GM23338 (cell line): ENCODE measurements around the gene SYCE1L. TPM values are rescaled to one million over a fixed set of nuclear protein-coding genes. Genes with fewer than 3 reads are reported as not detected.
A peak's percentile ranks its signal among the peaks of the same experiment; 100 is the strongest.

Experiments
- ATAC-seq: fragments of 200-7000 bp; cut with Tn5 transposase; 3 replicates; pipeline ENCODE4 v1.9.1; 2020
- DNase-seq: peaks from one replicate; pipeline ENCODE4 v3.0.0-alpha.2; 2015; ENCODE audit warnings: low spot score
- H2AFZ ChIP-seq: fragments of 200-600 bp; sonication (generic); 2 replicates; pipeline ENCODE4 v1.8.0; 2016; ENCODE audit warnings: antibody characterized with exemption, mild to moderate bottlenecking, moderate library complexity
- H3F3A ChIP-seq: fragments of 200-600 bp; sonication (generic); replicated peaks from 2 replicates; pipeline ENCODE4 v1.8.0; 2017; ENCODE audit warnings: antibody characterized with exemption, mixed run types, low read depth
- H3K27ac ChIP-seq: fragments of 200-600 bp; sonication (generic); 2 replicates; pipeline ENCODE4 v1.6.1; 2016; ENCODE audit warnings: low read depth
- H3K27me3 ChIP-seq: fragments of 200-600 bp; sonication (generic); 2 replicates; pipeline ENCODE4 v1.8.0; 2016; ENCODE audit warnings: mild to moderate bottlenecking, mixed run types, moderate library complexity; ENCODE audit not compliant: insufficient read depth
- H3K36me3 ChIP-seq: fragments of 200-600 bp; sonication (generic); 2 replicates; pipeline ENCODE4 v1.8.0; 2016; ENCODE audit warnings: mild to moderate bottlenecking; ENCODE audit not compliant: insufficient read depth
- H3K4me1 ChIP-seq: fragments of 200-600 bp; sonication (generic); 2 replicates; pipeline ENCODE4 v1.8.0; 2016; ENCODE audit warnings: mild to moderate bottlenecking, moderate library complexity; ENCODE audit not compliant: insufficient read depth
- H3K4me2 ChIP-seq: fragments of 200-600 bp; sonication (generic); 2 replicates; pipeline ENCODE4 v1.7.1; 2017; ENCODE audit warnings: mixed run types
- H3K4me3 ChIP-seq: fragments of 200-600 bp; sonication (generic); 2 replicates; pipeline ENCODE4 v1.6.1; 2016; ENCODE audit warnings: mixed run types
- H3K79me2 ChIP-seq: fragments of 200-600 bp; sonication (generic); replicated peaks from 2 replicates; pipeline ENCODE4 v1.8.0; 2017; ENCODE audit warnings: mild to moderate bottlenecking; ENCODE audit not compliant: insufficient read depth
- H3K9me2 ChIP-seq: fragments of 200-600 bp; sonication (generic); 2 replicates; pipeline ENCODE4 v1.8.0; 2017; ENCODE audit not compliant: insufficient read depth
- H4K20me1 ChIP-seq: fragments of 200-600 bp; sonication (generic); replicated peaks from 2 replicates; pipeline ENCODE4 v1.8.0; 2017; ENCODE audit warnings: mild to moderate bottlenecking; ENCODE audit not compliant: insufficient read depth
- H3K27ac Mint-ChIP-seq: 2 replicates; pipeline ENCODE4 v1.8.0; 2020; ENCODE audit warnings: inconsistent platforms, mild to moderate bottlenecking, moderate library complexity, mixed read lengths
- H3K27me3 Mint-ChIP-seq: 3 replicates; pipeline ENCODE4 v1.8.0; 2022; ENCODE audit warnings: low read depth, mild to moderate bottlenecking, moderate library complexity, mixed read lengths, inconsistent platforms; ENCODE audit not compliant: insufficient read depth, poor library complexity
- H3K36me3 Mint-ChIP-seq: 3 replicates; pipeline ENCODE4 v1.8.0; 2021; ENCODE audit warnings: low read depth, mild to moderate bottlenecking, inconsistent platforms, moderate library complexity, mixed read lengths
- H3K4me1 Mint-ChIP-seq: 3 replicates; pipeline ENCODE4 v1.8.0; 2020; ENCODE audit warnings: mild to moderate bottlenecking, inconsistent platforms, mixed read lengths
- H3K4me3 Mint-ChIP-seq: 3 replicates; pipeline ENCODE4 v1.8.0; 2021; ENCODE audit warnings: moderate library complexity, mild to moderate bottlenecking, inconsistent platforms, mixed read lengths
- H3K9me3 Mint-ChIP-seq: 3 replicates; pipeline ENCODE4 v1.8.0; 2020; ENCODE audit warnings: moderate library complexity, mild to moderate bottlenecking, inconsistent platforms, mixed read lengths
- CREB1 ChIP-seq: fragments of 250-450 bp; sonication (Bioruptor Pico); IDR thresholded peaks from 2 replicates; pipeline ENCODE4 v1.5.0; 2020; ENCODE audit warnings: low read depth, mild to moderate bottlenecking, moderate library complexity
- ETS1 ChIP-seq: IDR thresholded peaks from 2 replicates; pipeline ENCODE4 v1.6.1; 2016; ENCODE audit warnings: antibody characterized with exemption
- EZH2 ChIP-seq: fragments of 200-600 bp; sonication (generic); IDR thresholded peaks from one replicate; pipeline ENCODE4 v1.8.0; 2017; ENCODE audit warnings: antibody characterized with exemption, mild to moderate bottlenecking, low read depth; ENCODE audit not compliant: unreplicated experiment
- EZH2phosphoT487 ChIP-seq: fragments of 200-600 bp; sonication (generic); IDR thresholded peaks from one replicate; pipeline ENCODE4 v1.8.1; 2018; ENCODE audit warnings: antibody characterized with exemption; ENCODE audit not compliant: unreplicated experiment
- NANOG ChIP-seq: IDR thresholded peaks from 2 replicates; pipeline ENCODE4 v1.6.1; 2016; ENCODE audit warnings: antibody characterized with exemption, borderline replicate concordance
- POLR2AphosphoS5 ChIP-seq: IDR thresholded peaks from 2 replicates; pipeline ENCODE4 v1.6.1; 2016; ENCODE audit warnings: antibody characterized with exemption, low read depth
- polyA plus RNA-seq: library from polyadenylated mRNA; unstranded; fragments of >200 nt; fragmentation: Nextera tagmentation; extraction: Ambion mirVana; gene quantifications from 2 replicates; pipeline ENCODE4 v1.2.1, GENCODE V29; 2016
- total RNA-seq: library from RNA; depleted of rRNA; stranded (reverse); fragments of >200 nt; shearing (Covaris generic); gene quantifications from 2 replicates; pipeline ENCODE4 v1.2.3, GENCODE V29; 2014
- TF ChIP-seq, protein P1 (sequence below): IDR thresholded peaks from one replicate; pipeline ENCODE4 v1.6.1; 2018; ENCODE audit warnings: antibody characterized with exemption; ENCODE audit not compliant: unreplicated experiment
- TF ChIP-seq, protein P2 (sequence below): fragments of 250-450 bp; sonication (Bioruptor Pico); IDR thresholded peaks from 2 replicates; pipeline ENCODE4 v1.5.0; 2020; ENCODE audit warnings: mild to moderate bottlenecking, moderate library complexity

Gene SYCE1L
- total and polyA plus RNA-seq, 2 experiments from 2014 or later, result 3.9 to 5.9 TPM

DNA sequence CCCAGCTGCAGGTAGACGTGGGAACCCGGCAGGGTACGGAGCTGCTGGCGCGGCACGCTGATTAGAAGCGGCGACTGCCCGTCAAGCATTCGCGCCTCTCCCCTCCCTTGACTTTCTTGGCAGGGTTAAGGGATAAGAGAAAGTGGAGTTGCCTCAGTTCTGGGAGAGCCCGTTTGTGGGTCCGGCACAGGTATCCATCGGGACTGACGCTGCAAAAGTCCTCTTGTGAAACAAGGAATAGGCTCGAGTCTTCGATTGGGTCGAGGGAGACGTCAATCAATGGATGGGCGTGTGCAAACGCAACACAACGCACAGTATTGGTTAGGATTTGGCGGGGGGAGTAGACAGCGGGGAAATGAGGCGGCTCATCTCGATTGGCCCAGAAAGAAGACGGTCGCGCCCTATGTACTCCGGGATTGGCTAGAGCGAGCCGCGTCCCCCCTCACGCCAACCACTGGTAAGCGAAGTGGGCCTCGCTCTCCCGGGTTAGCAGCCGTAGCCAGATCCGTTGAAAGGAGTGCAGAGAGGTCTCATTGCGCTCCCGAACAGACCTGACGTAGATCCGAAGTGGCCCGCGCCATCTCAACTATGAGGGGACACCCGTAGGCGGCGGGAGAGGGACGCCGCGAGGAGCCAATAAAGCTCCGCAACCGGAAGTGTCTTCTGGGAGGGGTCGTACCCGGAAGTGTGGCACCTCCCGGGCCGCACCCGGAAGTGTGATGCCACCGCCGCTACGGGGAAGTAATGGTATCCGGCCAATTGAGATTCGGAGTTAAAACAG is 8.5 kb upstream of the SYCE1L start, which contains the start of gene MON1B:
MON1B (plus strand) TSS at position 713 of the 781 bp plus-strand sequence. CDS start 296 bp downstream, outside the sequence.
- H3K79me2 ChIP-seq, result peaks cover 20% of the 10 kb centered on the region
- H3F3A ChIP-seq, result no peaks in the 10 kb centered on the region
- H3K4me2 ChIP-seq, result peak within 1 kb of the TSS; percentile 94
- H3K36me3 ChIP-seq, result 0 out of 2 replicates have a peak, but pooled peaks cover 3% of the 10 kb centered on the region
- H3K4me3 ChIP-seq, result peak within 1 kb of the TSS; percentile 99
- DNase-seq (peak; percentile 98), ATAC-seq (peak; percentile 97)
- peak within 1 kb of the TSS; percentile 88 for H3K27ac ChIP-seq
- no peaks in the 10 kb centered on the region for H4K20me1 ChIP-seq
- Mint-ChIP-seq H3K4me3 (peak within 1 kb of the TSS; percentile 83), H3K36me3 (peaks cover 18% of the 10 kb centered on the region), H3K4me1 (peaks cover 20% of the 10 kb centered on the region), H3K9me3 (peaks cover 2% of the 10 kb centered on the region; the same call in 2 of the 3 replicates), H3K27me3 (peaks cover 10% of the 10 kb centered on the region), H3K27ac (peak within 1 kb of the TSS; percentile 99)
- no peaks in the 10 kb centered on the region for H3K27me3 ChIP-seq
- TF ChIP-seq, protein P1, sequence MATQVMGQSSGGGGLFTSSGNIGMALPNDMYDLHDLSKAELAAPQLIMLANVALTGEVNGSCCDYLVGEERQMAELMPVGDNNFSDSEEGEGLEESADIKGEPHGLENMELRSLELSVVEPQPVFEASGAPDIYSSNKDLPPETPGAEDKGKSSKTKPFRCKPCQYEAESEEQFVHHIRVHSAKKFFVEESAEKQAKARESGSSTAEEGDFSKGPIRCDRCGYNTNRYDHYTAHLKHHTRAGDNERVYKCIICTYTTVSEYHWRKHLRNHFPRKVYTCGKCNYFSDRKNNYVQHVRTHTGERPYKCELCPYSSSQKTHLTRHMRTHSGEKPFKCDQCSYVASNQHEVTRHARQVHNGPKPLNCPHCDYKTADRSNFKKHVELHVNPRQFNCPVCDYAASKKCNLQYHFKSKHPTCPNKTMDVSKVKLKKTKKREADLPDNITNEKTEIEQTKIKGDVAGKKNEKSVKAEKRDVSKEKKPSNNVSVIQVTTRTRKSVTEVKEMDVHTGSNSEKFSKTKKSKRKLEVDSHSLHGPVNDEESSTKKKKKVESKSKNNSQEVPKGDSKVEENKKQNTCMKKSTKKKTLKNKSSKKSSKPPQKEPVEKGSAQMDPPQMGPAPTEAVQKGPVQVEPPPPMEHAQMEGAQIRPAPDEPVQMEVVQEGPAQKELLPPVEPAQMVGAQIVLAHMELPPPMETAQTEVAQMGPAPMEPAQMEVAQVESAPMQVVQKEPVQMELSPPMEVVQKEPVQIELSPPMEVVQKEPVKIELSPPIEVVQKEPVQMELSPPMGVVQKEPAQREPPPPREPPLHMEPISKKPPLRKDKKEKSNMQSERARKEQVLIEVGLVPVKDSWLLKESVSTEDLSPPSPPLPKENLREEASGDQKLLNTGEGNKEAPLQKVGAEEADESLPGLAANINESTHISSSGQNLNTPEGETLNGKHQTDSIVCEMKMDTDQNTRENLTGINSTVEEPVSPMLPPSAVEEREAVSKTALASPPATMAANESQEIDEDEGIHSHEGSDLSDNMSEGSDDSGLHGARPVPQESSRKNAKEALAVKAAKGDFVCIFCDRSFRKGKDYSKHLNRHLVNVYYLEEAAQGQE, result no peak
- TF ChIP-seq EZH2, result no peak
- peak; percentile 65 for TF ChIP-seq CREB1 (CRISPR knock-in tag)
- peak; percentile 77 for TF ChIP-seq POLR2AphosphoS5
- peak; percentile 67; the same call in 1 of the 2 replicates for TF ChIP-seq ETS1
- H2AFZ ChIP-seq, result peak within 1 kb of the TSS; percentile 94
- no peaks in the 10 kb centered on the region for H3K9me2 ChIP-seq
- H3K4me1 ChIP-seq, result peaks cover 13% of the 10 kb centered on the region; the same call in 1 of the 2 replicates

- Histone ChIP-seq H3K4me1 (peaks cover 13% of the 10 kb centered on the region; the same call in 1 of the 2 replicates), H3K9me2 (no peaks in the 10 kb centered on the region), H3K4me2 (peak overlapping the region; percentile 94), H3K79me2 (peaks cover 20% of the 10 kb centered on the region), H3K4me3 (peak overlapping the region; percentile 99), H2AFZ (peak overlapping the region; percentile 94), H3K36me3 (0 out of 2 replicates have a peak, but pooled peaks cover 3% of the 10 kb centered on the region), H3K27ac (peak overlapping the region; percentile 88), H4K20me1 (no peaks in the 10 kb centered on the region), H3F3A (no peaks in the 10 kb centered on the region), H3K27me3 (no peaks in the 10 kb centered on the region)
- ATAC-seq (no peak), DNase-seq (no peak)
- peaks cover 2% of the 10 kb centered on the region; the same call in 2 of the 3 replicates for H3K9me3 Mint-ChIP-seq
- peak overlapping the region; percentile 99 for H3K27ac Mint-ChIP-seq
- H3K4me1 Mint-ChIP-seq, result peaks cover 20% of the 10 kb centered on the region
- H3K4me3 Mint-ChIP-seq, result peak overlapping the region; percentile 83
- peaks cover 21% of the 10 kb centered on the region for H3K36me3 Mint-ChIP-seq
- H3K27me3 Mint-ChIP-seq, result peaks cover 10% of the 10 kb centered on the region
- TF ChIP-seq NANOG, result no peak
- TF ChIP-seq, protein P2, sequence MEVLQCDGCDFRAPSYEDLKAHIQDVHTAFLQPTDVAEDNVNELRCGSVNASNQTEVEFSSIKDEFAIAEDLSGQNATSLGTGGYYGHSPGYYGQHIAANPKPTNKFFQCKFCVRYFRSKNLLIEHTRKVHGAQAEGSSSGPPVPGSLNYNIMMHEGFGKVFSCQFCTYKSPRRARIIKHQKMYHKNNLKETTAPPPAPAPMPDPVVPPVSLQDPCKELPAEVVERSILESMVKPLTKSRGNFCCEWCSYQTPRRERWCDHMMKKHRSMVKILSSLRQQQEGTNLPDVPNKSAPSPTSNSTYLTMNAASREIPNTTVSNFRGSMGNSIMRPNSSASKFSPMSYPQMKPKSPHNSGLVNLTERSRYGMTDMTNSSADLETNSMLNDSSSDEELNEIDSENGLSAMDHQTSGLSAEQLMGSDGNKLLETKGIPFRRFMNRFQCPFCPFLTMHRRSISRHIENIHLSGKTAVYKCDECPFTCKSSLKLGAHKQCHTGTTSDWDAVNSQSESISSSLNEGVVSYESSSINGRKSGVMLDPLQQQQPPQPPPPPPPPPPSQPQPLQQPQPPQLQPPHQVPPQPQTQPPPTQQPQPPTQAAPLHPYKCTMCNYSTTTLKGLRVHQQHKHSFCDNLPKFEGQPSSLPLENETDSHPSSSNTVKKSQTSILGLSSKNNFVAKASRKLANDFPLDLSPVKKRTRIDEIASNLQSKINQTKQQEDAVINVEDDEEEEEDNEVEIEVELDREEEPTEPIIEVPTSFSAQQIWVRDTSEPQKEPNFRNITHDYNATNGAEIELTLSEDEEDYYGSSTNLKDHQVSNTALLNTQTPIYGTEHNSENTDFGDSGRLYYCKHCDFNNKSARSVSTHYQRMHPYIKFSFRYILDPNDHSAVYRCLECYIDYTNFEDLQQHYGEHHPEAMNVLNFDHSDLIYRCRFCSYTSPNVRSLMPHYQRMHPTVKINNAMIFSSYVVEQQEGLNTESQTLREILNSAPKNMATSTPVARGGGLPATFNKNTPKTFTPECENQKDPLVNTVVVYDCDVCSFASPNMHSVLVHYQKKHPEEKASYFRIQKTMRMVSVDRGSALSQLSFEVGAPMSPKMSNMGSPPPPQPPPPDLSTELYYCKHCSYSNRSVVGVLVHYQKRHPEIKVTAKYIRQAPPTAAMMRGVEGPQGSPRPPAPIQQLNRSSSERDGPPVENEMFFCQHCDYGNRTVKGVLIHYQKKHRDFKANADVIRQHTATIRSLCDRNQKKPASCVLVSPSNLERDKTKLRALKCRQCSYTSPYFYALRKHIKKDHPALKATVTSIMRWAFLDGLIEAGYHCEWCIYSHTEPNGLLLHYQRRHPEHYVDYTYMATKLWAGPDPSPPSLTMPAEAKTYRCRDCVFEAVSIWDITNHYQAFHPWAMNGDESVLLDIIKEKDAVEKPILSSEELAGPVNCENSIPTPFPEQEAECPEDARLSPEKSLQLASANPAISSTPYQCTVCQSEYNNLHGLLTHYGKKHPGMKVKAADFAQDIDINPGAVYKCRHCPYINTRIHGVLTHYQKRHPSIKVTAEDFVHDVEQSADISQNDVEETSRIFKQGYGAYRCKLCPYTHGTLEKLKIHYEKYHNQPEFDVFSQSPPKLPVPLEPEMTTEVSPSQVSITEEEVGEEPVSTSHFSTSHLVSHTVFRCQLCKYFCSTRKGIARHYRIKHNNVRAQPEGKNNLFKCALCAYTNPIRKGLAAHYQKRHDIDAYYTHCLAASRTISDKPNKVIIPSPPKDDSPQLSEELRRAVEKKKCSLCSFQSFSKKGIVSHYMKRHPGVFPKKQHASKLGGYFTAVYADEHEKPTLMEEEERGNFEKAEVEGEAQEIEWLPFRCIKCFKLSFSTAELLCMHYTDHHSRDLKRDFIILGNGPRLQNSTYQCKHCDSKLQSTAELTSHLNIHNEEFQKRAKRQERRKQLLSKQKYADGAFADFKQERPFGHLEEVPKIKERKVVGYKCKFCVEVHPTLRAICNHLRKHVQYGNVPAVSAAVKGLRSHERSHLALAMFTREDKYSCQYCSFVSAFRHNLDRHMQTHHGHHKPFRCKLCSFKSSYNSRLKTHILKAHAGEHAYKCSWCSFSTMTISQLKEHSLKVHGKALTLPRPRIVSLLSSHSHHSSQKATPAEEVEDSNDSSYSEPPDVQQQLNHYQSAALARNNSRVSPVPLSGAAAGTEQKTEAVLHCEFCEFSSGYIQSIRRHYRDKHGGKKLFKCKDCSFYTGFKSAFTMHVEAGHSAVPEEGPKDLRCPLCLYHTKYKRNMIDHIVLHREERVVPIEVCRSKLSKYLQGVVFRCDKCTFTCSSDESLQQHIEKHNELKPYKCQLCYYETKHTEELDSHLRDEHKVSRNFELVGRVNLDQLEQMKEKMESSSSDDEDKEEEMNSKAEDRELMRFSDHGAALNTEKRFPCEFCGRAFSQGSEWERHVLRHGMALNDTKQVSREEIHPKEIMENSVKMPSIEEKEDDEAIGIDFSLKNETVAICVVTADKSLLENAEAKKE, result no peak
- no peak for TF ChIP-seq EZH2phosphoT487
These were observed 7.8 kb upstream of the SYCE1L start for GRCh38 chr16:77191259-77191969.
